Stimulated activated CD4-positive, alpha-beta T cell treated with anti-CD3 and anti-CD28 coated beads, Interleukin-15, amount 100 ng/mL, for 48 hours (primary cell): ENCODE data around the gene SPRY2.
"Not testable (repeated sequence)": the region's sequence is repeated elsewhere in the genome, so short reads cannot be mapped to it uniquely, and the experiment has no call there.

ENCODE experiments used
- DNase-seq, 2 donors: peaks; one replicate each; pipeline ENCODE4 v3.0.0-alpha.2; 2020; ENCODE audit warnings: low read depth in 2 of 2

Gene SPRY2

GRCh38 chr13:80348750-80349149, 7.8 kb upstream of the SPRY2 start:
- DNase-seq: no peak

GRCh38 chr13:80348314-80348713, 7.4 kb upstream of the SPRY2 start:
- DNase-seq: no peak

- no peak for DNase-seq
Observed at GRCh38 chr13:80345771-80346510, 5.0 kb upstream of the SPRY2 start.

- DNase-seq: not testable (repeated sequence)
Observed at GRCh38 chr13:80344032-80344431, 3.1 kb upstream of the SPRY2 start.

- DNase-seq: peak; percentile 32 to 57
Observed at GRCh38 chr13:80342471-80343371, 1.8 kb upstream of the SPRY2 start.

DNA sequence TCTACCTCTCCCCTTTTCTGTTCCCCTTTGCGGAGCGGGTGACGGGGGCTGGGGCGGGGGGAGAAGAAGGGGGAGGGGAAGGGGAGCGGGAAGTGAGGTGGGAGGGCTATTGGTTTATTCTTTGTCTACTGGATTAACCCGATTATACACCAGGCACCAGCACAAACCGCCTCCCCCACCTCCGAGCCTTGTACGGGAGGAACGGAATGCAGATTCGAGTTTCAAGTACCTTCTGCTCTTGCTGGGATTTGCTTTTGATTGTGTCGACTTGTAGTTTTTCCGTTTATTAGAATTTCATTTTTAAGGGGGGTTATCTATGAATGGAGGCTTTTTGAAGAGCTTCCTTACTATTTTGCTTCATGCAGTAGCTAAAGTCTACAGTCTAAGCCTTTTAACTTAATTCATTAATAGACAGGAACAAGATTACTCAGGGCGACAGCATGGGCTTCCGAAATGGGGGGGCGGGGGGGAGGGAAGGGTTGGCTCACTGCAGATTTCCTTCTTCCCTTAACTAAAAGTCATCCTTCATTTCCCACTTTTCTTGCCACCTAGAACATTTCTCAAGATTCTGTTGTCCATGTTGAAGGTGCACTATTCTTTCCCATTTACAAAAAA, 937 bp upstream of the SPRY2 start:
- DNase-seq: no peak

- DNase-seq: no peak
Observed at GRCh38 chr13:80340651-80341100, 250 bp downstream of the SPRY2 start.

- no peak for DNase-seq
Observed at GRCh38 chr13:80339912-80340650, 845 bp downstream of the SPRY2 start.

- no peak for DNase-seq
Observed at GRCh38 chr13:80339563-80339911, 1.4 kb downstream of the SPRY2 start.

DNA sequence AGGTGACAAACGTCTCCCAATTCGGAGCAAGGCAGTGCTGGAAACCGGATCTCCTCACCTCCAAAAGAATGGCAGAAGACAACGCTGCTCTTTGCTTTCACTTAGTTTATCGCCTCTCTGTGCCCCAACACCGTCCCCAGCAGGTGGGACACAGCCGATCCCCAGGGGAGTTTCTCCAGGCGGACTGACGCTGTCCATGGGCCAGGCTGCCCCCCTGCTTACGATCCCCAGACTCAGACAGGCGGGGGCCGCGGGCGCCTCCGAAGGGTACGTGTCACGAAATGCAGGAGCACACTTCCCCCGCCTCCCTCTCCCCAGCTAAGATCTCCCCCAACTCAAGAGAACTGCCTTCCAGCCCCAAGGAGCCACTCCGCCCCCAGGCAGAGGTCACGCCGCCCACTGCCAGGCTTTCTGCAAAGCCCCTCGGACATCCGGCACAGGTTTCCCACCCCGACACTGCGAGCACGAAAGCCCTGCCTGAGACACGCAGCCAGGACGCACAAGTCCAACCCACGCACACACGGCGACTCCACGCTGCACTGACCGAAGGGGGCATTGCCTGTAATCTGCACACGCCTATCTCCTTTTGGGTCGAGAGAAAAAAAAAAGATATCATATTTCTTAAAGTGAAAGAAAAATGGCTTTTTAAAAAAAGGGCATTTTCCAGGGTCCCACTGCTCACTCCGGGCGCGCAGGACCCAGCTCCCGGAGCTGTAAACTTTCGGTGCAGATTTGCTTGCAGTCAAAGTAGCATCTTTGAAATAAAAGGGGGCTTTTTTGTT, 2.0 kb downstream of the SPRY2 start:
- DNase-seq: no peak

DNA sequence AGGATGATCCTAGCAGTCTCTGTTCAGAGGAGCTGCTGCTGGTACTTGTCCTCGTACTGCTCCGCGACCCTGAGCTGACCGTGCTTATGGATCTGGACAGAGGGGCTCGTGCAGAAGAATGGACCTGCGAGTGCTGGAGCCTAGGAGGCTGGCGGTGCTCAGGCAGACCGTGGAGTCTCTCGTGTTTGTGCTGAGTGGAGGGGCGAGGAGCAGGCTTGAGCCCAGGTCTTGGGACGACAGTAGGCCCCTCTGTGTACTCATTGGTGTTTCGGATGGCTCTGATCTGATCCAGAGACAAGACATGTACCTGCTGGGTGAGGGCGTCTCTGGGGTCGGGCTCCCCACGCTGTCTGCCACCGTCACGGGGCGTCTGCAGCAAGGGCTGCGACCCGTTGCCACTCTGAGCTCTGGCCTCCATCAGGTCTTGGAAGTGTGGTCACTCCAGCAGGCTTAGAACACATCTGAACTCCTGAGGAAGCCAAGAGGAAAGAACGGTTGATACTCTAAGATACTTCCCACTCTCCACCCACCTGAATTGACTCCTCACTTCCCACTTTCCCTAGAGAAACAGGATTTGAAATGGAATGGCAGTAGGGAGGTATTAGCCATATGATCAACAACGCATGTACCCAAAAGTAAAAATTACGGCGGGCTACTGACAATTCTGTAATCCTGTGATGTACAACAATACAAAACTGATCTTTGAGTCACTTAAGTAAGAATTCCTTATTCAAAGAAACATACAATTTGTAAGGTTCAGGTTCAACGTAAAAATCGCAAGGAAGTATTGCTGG, 3.4 kb downstream of the SPRY2 start:
- no peak for DNase-seq

- no peak for DNase-seq
Observed at GRCh38 chr13:80336776-80337287, 4.1 kb downstream of the SPRY2 start.

DNA sequence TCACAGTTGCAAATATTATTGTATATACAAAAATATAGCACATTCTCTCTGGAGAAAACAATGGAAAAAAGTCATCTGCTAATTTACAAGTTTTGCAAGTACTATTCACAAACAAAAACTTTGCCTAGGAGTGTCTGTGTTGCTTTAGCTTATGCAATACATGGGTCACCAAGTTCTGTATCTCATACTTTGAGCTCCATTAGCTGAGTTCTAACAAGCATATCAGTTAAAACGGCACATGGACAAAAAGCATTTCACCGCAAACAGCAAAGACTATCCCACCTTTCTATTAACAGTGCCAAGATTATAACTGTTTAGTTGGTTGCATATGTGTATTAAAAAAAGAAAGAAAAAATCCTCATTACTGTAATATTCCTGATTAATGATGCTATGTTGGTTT, 4.6 kb downstream of the SPRY2 start:
- no peak for DNase-seq

GRCh38 chr13:80334597-80335260, 6.2 kb downstream of the SPRY2 start:
- no peak for DNase-seq

GRCh38 chr13:80331984-80332383, 8.9 kb downstream of the SPRY2 start:
- no peak for DNase-seq

DNA sequence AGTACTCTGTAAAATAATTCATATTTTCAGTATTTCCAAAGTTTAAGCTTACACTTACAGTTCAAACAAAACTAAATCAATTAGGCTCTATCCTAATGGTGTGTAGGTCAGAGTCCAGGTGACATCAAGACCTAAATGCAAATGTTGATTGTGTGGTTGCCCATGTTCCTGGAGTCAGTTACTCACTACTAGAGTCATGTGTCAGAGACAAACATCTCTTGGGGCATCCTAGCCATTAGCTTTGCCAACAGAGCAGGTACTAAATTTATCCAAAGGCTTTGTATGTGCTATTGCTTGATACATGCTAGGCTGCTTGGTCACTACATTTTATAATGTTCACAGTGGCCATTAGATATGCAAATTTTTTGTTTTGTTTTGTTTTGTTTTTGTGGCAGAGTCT, 11.7 kb downstream of the SPRY2 start:
- DNase-seq: no peak

DNA sequence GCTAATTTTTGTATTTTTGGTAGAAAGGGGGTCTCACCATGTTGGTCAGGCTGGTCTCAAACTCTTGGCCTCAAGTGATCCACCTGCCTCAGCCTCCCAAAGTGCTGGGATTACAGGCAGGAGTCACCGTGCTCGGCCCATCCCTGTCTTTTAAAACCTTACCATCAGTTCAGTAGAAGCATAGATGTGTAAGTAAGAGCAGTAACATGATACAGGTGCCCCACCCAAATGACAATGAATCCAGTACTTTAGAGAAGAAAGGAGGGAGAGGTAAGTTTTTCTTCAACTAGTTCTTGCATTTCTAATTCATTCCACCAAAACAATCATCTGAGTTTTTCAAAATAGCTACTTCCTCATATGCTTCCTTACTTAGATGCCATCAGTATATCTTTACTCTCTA, 21.9 kb downstream of the SPRY2 start:
- DNase-seq: no peak

DNA sequence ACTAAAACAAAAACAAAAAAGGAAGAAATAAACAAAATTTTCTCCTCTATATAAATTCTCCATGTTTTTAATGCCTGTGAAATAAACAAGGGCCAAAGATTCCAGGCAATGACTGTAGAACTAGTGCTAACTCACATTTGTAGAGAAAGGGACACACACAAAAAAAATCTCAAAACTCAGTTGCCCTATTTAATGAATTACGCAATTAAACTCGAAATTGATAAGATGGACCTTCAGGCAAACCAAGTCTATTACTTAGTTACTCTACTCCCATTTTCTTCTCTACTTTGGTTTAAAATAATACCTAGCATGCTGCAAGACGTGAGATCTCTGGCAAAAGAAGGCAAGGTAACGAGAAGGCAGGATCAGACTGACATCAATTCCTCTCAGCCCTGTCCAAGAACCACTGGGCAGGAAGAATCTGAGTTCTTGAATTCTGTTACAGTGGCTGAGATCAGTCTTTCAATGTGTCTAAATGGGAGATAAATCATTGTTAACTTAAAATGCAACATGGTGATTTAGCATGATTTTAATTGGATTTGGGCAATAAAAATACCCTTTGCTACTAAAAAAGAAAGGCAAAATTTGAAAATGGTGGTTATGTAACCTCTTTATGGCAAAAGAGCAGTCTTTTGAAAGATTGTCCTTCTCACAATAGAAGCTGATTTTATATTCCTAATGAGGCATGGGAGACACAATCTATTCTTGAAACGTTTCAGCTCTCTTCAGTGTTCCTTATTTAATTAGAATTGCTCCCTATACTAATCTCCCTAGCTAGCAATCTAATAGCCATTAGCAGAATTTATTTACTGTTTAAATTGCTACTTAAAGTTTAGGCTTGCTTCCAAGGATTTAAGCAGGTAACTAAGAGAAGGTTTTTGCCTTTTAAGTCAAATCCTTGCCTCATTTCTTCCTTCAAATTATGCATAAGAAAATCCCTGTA, 25.9 kb downstream of the SPRY2 start:
- no peak for DNase-seq
